Activated CD8-positive, alpha-beta T cell treated with anti-CD3 and anti-CD28 coated beads, Interleukin-2, amount 10 ng/mL, durations not matched to agents 7 days and 5 days (primary cell): Measurements from ENCODE around the gene TNNI3. TPM values are rescaled to one million over a fixed set of nuclear protein-coding genes. Genes with fewer than 3 reads are reported as not detected.
"Not testable (repeated sequence)": the region's sequence is repeated elsewhere in the genome, so short reads cannot be mapped to it uniquely, and the experiment has no call there.

Experiments
- ATAC-seq: fragments of 150-1000 bp; cut with Tn5 transposase; one replicate; pipeline ENCODE4 v1.10.0; 2021; ENCODE audit warnings: moderate library complexity
- CTCF ChIA-PET: fragments of 350-600 bp; sonication (Branson Sonifier 250); formaldehyde crosslinking; loops from one replicate; lab custom pipeline; 2021; ENCODE audit warnings: antibody characterized with exemption; lab: Charles Lee
- POLR2A ChIA-PET: fragments of 350-600 bp; sonication (Branson Sonifier 250); formaldehyde crosslinking; loops from one replicate; lab custom pipeline; 2021; ENCODE audit warnings: antibody characterized with exemption; lab: Charles Lee
- DNase-seq: peaks from one replicate; pipeline ENCODE4 v3.0.0-alpha.2; 2020
- H3K27ac Mint-ChIP-seq: one replicate; pipeline ENCODE4 v1.8.0; 2021; ENCODE audit warnings: mild to moderate bottlenecking, mixed read lengths
- H3K27me3 Mint-ChIP-seq: one replicate; pipeline ENCODE4 v1.8.0; 2021; ENCODE audit warnings: low read depth, mixed read lengths
- H3K36me3 Mint-ChIP-seq: one replicate; pipeline ENCODE4 v1.8.0; 2021; ENCODE audit warnings: low read depth, mixed read lengths
- H3K4me1 Mint-ChIP-seq: one replicate; pipeline ENCODE4 v1.8.0; 2021; ENCODE audit warnings: low read depth, mixed read lengths
- H3K4me3 Mint-ChIP-seq: one replicate; pipeline ENCODE4 v1.8.0; 2021; ENCODE audit warnings: mild to moderate bottlenecking, mixed read lengths
- H3K9me3 Mint-ChIP-seq: one replicate; pipeline ENCODE4 v1.8.0; 2022; ENCODE audit warnings: mixed read lengths; ENCODE audit not compliant: insufficient read depth
- total RNA-seq, 2 experiments: library from RNA; stranded (reverse); gene quantifications; one replicate each; pipeline ENCODE4 v1.2.3, GENCODE V29; 2021

The TNNI3 gene
- total RNA-seq = not detected

- Mint-ChIP-seq H3K4me3 (no peak within 1 kb of the TSS), H3K27me3 (peaks cover 21% of the 10 kb centered on the region), H3K36me3 (peaks cover 3% of the 10 kb centered on the region), H3K4me1 (peaks cover 27% of the 10 kb centered on the region), H3K9me3 (peaks cover 9% of the 10 kb centered on the region), H3K27ac (no peak within 1 kb of the TSS)
- DNase-seq (no peak), ATAC-seq (no peak)
- ChIA-PET POLR2A (interaction anchor here (1.1 kb wide), 1 partner anchor 251 kb away, joined by 3 read pairs; no protein-coding TSS in a partner anchor), CTCF (no interaction called here)
Observed at GRCh38 chr19:55157064-55157908, at the start of gene TNNI3. TSS of gene TNNI3 (minus strand) at chr19:55157732. CDS start at chr19:55157589, 143 bp downstream.

GRCh38 chr19:55206664-55207500 is 49.4 kb upstream of the TNNI3 start:
- Mint-ChIP-seq H3K4me1 (peaks cover 4% of the 10 kb centered on the region), H3K36me3 (no peaks in the 10 kb centered on the region), H3K27me3 (peaks cover 11% of the 10 kb centered on the region), H3K4me3 (no peak overlapping the region), H3K27ac (no peak overlapping the region), H3K9me3 (no peaks in the 10 kb centered on the region)
- peak; percentile 89 for ATAC-seq
- ChIA-PET CTCF (no interaction called here), POLR2A (no interaction called here)
- peak; percentile 56 for DNase-seq

- H3K9me3 Mint-ChIP-seq, ATAC-seq, DNase-seq, H3K4me3 Mint-ChIP-seq, H3K36me3 Mint-ChIP-seq, H3K4me1 Mint-ChIP-seq, CTCF ChIA-PET, H3K27ac Mint-ChIP-seq, POLR2A ChIA-PET: not testable (repeated sequence)
- peaks cover 12% of the 10 kb centered on the region for H3K27me3 Mint-ChIP-seq
Observed at GRCh38 chr19:55202199-55202598, 44.7 kb upstream of the TNNI3 start.

GRCh38 chr19:55199620-55200204 is 42.2 kb upstream of the TNNI3 start:
- ATAC-seq (no peak), DNase-seq (no peak)
- Mint-ChIP-seq H3K4me3 (no peak overlapping the region), H3K36me3 (no peaks in the 10 kb centered on the region), H3K27me3 (peaks cover 5% of the 10 kb centered on the region), H3K27ac (no peak overlapping the region), H3K9me3 (no peaks in the 10 kb centered on the region), H3K4me1 (no peaks in the 10 kb centered on the region)
- ChIA-PET POLR2A (no interaction called here), CTCF (no interaction called here)

- Mint-ChIP-seq H3K9me3 (no peaks in the 10 kb centered on the region), H3K27me3 (peaks cover 2% of the 10 kb centered on the region), H3K4me3 (no peak overlapping the region), H3K27ac (no peak overlapping the region), H3K36me3 (no peaks in the 10 kb centered on the region), H3K4me1 (no peaks in the 10 kb centered on the region)
- POLR2A ChIA-PET = interaction anchor here (0.6 kb wide), 1 partner anchor 27 kb away, joined by 3 read pairs; no protein-coding TSS in a partner anchor
- CTCF ChIA-PET = no interaction called here
- no peak for ATAC-seq
- no peak for DNase-seq
Observed at GRCh38 chr19:55198651-55199050, 41.1 kb upstream of the TNNI3 start.

- no peak overlapping the region for H3K4me3 Mint-ChIP-seq
- no peak for ATAC-seq
- H3K27ac Mint-ChIP-seq = no peak overlapping the region
- POLR2A ChIA-PET = no interaction called here
- DNase-seq = no peak
- no peaks in the 10 kb centered on the region for H3K9me3 Mint-ChIP-seq
- CTCF ChIA-PET = no interaction called here
- no peaks in the 10 kb centered on the region for H3K4me1 Mint-ChIP-seq
- H3K27me3 Mint-ChIP-seq = peaks cover 2% of the 10 kb centered on the region
- H3K36me3 Mint-ChIP-seq = no peaks in the 10 kb centered on the region
Observed at GRCh38 chr19:55197528-55197927, 40.0 kb upstream of the TNNI3 start.

GRCh38 chr19:55196803-55197202 is 39.3 kb upstream of the TNNI3 start:
- H3K36me3 Mint-ChIP-seq = no peaks in the 10 kb centered on the region
- no peak overlapping the region for H3K27ac Mint-ChIP-seq
- H3K27me3 Mint-ChIP-seq = peaks cover 2% of the 10 kb centered on the region
- CTCF ChIA-PET = no interaction called here
- no peaks in the 10 kb centered on the region for H3K4me1 Mint-ChIP-seq
- ATAC-seq = no peak
- no peak overlapping the region for H3K4me3 Mint-ChIP-seq
- no peak for DNase-seq
- POLR2A ChIA-PET = no interaction called here
- H3K9me3 Mint-ChIP-seq = no peaks in the 10 kb centered on the region

- peaks cover 9% of the 10 kb centered on the region for H3K4me1 Mint-ChIP-seq
- no peaks in the 10 kb centered on the region for H3K36me3 Mint-ChIP-seq
- no peak overlapping the region for H3K4me3 Mint-ChIP-seq
- ATAC-seq (no peak), DNase-seq (no peak)
- no peak overlapping the region for H3K27ac Mint-ChIP-seq
- ChIA-PET POLR2A (interaction anchor here (1.1 to 1.2 kb wide), 2 partner anchors 11 to 214 kb away, joined by 4 read pairs; partner anchors contain the start of gene UBE2S), CTCF (no interaction called here)
- no peaks in the 10 kb centered on the region for H3K27me3 Mint-ChIP-seq
- no peaks in the 10 kb centered on the region for H3K9me3 Mint-ChIP-seq
Observed at GRCh38 chr19:55193481-55193880, 35.9 kb upstream of the TNNI3 start.

GRCh38 chr19:55189403-55189835 is 31.9 kb upstream of the TNNI3 start:
- H3K4me3 Mint-ChIP-seq = no peak overlapping the region
- H3K9me3 Mint-ChIP-seq = no peaks in the 10 kb centered on the region
- peaks cover 2% of the 10 kb centered on the region for H3K27me3 Mint-ChIP-seq
- ChIA-PET POLR2A (no interaction called here), CTCF (no interaction called here)
- no peak for ATAC-seq
- no peak overlapping the region for H3K27ac Mint-ChIP-seq
- peaks cover 20% of the 10 kb centered on the region for H3K4me1 Mint-ChIP-seq
- H3K36me3 Mint-ChIP-seq = no peaks in the 10 kb centered on the region
- no peak for DNase-seq

- Mint-ChIP-seq H3K4me3 (no peak overlapping the region), H3K27me3 (peaks cover 2% of the 10 kb centered on the region), H3K36me3 (no peaks in the 10 kb centered on the region), H3K27ac (peak overlapping the region; percentile 32), H3K4me1 (peaks cover 23% of the 10 kb centered on the region), H3K9me3 (no peaks in the 10 kb centered on the region)
- ChIA-PET POLR2A (no interaction called here), CTCF (no interaction called here)
- no peak for DNase-seq
- ATAC-seq = no peak
Observed at GRCh38 chr19:55188625-55189024, 31.1 kb upstream of the TNNI3 start.

- ChIA-PET POLR2A (no interaction called here), CTCF (no interaction called here)
- Mint-ChIP-seq H3K36me3 (no peaks in the 10 kb centered on the region), H3K9me3 (no peaks in the 10 kb centered on the region), H3K27ac (no peak overlapping the region), H3K4me1 (peaks cover 23% of the 10 kb centered on the region), H3K4me3 (no peak overlapping the region), H3K27me3 (peaks cover 13% of the 10 kb centered on the region)
- DNase-seq (no peak), ATAC-seq (no peak)
Observed at GRCh38 chr19:55186080-55186479, 28.5 kb upstream of the TNNI3 start.
